Hippocampal formation (tissue), 2 donors: ENCODE measurements around the gene TMEM222.

ENCODE experiments used
- DNase-seq, 2 donors: peaks; one replicate each; lab custom pipeline; 2025; lab: John Stamatoyannopoulos, UW

The TMEM222 gene

DNA sequence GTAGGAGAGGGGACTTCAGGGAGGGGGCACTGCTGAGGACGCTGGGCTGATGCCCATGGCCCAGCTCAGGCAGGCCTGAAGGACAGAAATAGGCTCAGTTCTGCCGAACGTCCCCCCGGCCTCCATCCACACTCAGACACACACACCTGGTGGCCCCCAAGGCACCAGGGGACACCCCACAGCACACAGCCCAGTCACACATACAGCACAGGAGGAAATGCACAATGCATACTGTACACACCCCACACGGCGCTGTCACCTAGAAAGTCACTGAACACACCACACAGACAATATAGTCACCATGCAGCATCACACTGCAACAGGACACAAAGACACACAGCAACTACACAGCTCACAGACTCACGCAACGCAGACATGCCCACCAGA lies 20.4 kb downstream of the TMEM222 start:
- no peak for DNase-seq

DNA sequence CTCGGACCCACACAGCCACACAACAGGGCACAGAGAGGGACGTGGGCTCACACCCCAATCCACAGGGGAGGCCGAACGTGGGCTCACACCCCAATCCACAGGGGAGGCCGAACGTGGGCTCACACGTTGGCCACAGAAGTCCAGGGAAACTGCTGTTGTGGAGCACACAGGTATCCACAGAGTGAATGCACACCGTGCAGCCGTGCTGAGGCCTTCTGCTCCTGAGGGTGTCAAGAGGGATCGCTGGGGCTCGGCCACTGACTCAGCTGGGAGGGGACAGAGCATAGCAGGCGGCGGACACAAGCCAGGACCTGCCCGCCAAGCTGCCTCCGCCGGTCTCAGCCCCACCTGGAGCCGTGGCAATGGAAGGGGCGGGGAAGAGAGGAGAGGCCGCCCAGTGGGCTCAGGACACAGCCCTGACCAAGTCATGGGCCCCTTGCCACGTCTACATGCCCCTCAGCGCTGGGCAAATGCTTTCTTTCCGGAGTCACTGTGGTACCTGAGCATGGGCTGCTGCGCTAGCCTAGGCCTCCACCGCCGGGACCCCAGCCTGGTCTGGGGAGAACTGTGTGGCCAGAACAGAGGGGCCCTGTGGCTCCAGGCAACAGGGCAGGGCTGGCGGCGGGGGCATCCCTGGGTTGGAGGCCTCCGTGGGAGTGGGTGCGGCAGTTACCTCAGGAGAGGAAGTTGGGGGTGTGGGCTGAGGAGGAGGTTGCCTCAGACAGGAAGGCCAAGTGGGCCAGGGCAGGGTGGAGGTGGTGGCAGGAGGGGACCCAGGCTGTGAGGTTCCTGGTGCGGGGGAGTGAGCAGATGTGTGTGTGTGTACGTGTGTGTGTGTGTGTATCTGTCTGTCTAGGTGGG lies 21.0 kb downstream of the TMEM222 start:
- DNase-seq, result no peak

DNA sequence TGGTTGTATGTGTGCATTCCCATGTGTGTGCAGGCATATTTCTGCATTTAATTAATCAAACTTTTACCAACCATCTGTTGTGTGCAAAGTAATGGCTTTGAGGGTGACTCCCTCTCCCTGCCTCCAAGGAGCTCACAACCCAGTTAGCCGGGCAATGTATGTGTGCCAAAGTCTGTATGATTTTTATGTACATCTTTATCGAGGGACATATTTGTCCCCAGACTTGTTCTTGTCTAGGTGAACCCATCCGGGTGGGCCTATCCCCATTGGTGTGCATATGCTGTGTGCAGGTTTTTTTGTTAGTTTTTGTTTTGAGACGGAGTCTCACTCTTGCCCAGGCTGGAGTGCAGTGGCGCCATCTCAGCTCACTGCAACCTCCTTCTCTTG lies 21.7 kb downstream of the TMEM222 start:
- DNase-seq, result no peak

DNA sequence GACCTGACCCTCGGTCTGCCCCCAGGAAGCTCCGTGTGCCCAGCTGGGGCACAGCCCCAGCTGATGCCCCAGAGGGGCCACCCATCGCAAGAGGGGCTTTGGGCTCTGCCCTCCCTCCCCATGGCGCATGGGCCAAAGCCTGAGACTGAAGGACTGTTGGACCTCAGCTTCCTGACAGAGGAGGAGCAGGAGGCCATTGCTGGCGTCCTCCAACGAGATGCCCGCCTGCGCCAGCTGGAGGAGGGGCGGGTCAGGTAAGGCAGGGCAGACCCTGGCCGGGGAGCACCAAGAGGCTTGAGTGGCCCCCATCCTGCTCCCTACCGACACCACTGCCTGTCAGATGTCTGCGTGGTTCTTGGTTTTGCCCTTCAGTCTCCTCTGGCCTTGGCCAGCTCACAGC lies 23.3 kb downstream of the TMEM222 start:
- no peak for DNase-seq

DNA sequence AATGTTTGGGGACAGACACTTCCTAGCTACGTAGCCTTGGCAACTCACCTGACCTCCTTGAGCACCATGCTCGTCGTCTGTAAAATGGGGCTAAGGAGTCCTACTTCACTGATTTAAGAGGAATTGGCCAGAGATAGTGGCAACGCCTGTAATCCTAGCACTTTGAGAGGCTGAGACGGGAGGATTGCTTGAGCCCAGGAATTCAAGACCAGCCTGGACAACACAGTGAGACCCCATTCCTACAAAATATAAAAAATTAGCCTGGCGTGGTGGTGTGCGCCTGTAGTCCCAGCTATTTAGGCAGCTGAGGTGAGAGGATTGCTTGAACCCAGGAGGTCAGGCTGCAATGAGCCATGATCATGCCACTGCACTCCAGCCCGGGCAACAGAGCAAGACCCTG lies 24.4 kb downstream of the TMEM222 start:
- no peak for DNase-seq

DNA sequence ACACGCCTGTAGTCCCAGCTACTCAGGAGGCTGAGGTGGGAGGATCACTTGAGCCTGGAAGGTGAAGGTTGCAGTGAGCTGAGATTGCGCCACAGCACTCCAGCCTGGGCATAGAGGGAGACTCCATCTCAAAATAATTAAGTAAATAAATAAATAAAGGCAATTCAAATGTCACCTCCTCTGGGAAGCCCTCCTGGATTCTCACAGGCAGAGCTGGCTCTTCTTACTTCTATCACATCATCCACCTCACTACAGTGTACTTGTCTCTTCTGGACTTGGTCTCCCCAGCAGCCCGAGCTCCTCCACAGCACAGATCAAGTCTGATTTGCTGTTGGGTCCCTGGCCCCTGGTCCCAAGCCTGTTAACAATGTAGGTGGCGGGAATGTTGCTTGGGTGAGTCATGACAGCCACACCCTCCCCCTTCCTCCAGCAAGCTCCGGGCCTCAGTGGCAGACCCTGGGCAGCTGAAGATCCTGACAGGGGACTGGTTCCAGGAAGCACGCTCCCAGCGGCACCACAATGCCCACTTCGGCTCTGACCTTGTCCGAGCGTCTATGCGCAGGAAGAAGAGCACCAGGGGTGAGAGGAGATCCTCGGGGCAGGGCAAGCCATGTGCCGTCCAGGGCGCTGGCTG lies 25.1 kb downstream of the TMEM222 start:
- DNase-seq, result no peak

DNA sequence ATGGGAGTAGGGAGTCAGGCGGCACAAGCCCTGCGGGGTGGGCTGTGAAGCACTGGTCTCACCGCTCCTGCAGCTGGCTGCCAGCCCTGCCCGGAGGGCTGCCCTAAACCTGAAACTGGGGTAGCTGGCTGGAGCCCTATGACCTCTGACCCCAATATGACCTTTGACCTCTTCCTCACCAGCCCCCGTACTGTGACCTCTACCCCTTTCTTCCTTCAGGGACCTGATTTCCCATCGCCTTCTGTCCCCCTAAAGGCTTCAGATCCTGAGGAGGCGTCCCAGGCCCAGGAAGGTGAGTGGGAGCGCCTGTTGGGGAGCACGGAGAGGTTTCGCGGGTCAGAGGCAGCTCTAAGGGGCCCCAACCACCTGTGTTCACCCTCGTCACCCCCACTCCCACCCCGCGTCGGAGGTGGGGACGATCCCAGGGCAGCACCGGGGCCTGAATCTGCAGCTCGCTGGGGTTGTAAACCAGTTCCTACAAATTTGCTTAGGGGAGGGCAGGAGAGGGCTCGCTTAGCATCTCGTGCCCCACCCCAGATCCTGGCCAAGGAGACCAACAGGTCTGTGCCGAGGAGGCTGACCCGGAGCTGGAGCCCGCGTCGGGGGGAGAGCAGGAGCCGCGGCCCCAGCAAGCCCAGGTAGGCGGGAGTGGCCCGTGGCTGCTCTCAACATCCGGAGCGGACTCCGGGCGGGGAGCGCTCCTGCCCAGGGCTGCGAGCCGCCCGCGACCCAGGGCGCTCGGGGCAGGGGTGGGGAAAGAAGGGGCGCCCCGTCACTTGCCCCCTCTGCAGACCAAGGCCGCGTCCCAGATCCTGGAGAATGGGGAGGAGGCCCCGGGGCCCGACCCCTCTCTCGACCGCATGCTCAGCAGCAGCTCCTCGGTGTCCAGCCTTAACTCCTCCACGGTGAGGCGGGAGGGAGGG lies 27.2 kb downstream of the TMEM222 start:
- no peak for DNase-seq

GRCh38 chr1:27349784-27350662 lies 28.1 kb downstream of the TMEM222 start:
- no peak for DNase-seq

DNA sequence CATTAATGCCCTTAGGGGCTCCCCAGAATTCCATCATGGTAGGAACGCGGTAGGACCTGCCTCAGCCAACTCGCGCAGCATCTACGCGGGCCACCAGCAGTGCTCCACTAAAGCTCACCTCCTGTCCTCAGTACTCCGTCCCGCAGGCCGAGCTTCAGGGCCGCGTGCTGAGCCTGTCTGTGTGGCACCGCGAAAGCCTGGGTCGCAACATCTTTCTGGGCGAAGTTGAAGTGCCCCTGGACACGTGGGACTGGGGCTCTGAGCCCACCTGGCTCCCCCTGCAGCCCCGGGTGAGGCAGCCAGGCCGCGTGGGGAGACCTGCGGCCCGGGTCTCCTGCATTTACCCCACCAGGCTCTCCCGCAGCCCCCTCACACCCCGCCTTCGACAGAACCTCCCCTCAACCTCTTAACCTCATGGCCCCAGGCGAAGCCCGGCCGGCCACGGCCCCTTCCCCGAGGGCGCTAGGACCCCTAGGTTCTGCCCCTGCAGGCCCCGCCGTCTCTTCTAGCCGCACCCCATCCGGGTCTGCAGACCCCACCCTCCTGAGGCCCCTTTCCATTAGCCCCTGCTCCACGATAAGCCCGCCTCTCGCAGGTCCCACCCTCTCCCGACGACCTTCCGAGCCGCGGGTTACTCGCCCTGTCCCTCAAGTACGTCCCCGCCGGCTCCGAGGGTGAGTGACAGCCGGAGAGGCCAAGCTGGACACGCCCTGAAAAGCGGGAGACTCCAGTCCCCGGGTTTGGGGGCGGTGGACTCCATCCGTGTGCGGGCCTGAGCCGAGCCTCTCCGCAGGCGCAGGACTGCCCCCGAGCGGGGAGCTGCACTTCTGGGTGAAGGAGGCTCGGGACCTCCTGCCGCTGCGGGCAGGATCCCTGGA lies 28.9 kb downstream of the TMEM222 start:
- no peak for DNase-seq

GRCh38 chr1:27351541-27352107 lies 29.7 kb downstream of the TMEM222 start:
- DNase-seq, result no peak

DNA sequence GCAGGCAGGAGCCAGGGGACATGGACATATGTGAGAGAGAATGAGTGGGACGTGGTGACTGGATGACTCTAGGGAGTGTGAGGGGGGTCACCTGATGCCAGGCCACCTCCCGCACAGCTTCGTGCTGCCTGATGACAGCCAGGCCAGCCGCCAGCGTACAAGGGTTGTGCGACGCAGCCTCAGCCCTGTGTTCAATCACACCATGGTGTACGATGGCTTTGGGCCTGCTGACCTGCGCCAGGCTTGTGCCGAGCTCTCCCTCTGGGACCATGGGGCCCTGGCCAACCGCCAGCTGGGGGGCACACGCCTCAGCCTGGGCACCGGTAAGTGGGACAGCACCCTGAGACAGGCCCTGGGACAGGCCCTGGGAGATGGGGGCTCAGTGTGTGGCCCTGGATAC lies 31.2 kb downstream of the TMEM222 start:
- no peak for DNase-seq

DNA sequence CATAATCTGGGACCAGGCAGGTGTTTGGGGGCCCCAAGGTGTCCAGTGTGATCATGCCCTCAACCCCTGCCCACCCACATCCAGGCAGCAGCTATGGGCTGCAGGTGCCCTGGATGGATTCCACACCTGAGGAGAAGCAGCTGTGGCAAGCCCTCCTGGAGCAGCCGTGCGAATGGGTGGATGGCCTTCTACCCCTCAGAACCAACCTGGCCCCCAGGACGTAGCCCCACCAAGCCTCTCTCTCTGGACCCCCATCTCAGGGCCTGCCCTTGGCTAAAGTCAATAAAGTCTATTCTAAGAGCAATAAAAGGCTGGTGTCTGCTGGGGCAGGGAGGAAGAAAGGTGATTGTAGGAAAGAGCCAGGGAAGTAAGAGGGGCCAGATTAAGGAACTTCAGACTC lies 31.7 kb downstream of the TMEM222 start:
- no peak for DNase-seq

DNA sequence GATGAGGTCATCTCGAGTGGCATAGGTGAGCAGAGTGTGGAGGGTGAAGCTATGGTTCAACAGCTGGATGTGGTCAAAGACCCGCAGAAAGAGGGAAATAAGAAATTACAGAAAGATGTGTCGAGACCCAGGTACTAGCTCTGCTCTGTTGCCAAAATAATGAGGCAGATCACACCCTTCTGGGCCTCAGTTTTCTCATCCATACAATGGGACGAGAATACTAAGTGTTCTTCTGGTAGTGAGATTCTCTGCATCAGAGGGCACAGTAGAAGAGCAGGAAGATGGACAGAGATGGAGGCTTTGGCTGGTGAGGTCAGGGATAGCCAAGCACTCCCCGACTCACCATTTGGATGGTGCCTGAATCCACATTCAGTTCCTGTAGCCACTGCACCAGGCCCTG lies 33.7 kb downstream of the TMEM222 start:
- DNase-seq, result no peak

DNA sequence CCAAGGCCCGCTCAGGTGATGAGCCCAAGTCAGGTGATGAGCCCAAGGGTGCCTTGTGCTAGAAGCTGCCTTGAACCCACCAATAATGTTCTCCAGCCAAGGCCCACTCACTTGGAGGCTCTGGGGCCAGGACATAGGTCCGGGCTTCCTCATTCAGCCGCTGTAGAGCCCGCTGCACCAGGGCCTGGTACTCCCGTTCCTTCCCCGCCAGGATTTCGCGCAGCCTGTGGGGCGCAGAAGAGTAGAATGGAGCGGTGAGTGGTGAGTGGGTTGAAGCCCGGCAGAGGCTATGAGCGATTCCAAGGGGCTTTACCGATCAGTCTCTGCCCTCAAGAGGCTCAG lies 34.3 kb downstream of the TMEM222 start:
- no peak for DNase-seq

DNA sequence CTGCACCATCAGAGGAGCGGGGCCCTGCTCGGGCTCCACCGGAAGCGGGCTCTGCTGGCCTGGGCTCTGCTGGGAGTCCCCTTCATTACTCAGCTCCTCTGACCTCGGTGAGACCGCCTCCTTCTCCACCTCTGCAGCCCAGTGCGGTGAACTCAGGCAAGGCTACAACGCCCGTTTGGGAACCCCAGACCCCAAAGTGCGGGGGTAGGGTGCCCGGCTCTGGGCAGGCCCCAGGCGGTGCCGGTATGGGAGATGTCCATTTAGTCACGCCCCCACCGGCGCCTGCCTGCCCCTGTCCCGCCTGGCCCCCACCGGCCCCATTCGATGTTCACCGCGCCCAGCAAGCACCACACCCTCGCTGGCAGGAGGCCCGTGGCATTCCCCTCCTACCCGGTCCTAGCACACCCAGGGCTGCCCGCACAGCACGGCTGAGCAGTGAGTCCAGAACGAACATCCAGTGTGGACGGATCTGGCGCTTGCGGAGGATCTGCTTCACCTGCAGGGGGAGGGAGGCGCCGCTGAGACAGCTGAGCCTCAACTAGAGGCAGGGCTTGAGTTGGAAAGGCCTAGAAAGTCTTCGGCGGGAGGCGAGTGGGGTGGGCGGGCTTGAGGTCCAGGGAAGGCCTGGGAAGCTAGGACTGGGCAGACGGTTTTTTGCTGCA lies 34.8 kb downstream of the TMEM222 start:
- DNase-seq, result no peak

DNA sequence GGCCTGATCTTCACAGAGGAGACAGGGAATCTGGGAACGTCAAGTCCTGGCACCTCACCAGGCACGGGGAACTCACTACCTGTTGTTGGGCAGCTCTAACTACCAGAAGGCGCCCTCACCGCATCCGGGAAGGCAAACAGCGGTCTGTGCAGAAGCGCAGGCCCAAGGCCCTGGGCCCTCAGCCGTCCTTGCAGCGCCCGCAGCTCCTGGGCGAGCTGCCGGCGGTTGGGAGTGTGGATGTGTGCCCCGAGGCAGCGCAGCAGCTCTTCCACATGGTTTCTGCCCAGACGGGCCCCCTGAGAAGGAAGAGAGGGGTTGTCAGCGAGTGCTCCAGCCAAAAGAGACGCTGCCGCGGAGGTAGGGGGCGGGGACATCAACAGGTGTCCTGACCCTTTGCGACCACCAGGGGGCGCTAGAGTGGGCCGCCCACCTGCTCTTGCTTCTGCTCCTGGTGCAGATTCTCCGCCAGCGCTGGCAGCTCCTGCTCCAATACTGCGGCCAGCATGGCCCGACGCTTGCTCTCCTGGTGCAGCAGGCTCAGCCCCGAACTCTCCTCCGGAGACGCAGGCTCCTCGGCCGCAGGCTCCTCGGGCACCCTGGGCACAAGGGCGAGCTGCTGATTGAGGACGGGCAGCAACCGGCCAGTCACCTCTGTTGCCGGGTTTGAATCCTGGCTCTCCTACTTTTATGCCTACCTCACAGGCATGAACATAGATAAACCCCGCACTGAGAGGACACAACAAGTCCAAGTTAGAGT lies 35.5 kb downstream of the TMEM222 start:
- peak in 1 of 2 donors; percentile 31 for DNase-seq

DNA sequence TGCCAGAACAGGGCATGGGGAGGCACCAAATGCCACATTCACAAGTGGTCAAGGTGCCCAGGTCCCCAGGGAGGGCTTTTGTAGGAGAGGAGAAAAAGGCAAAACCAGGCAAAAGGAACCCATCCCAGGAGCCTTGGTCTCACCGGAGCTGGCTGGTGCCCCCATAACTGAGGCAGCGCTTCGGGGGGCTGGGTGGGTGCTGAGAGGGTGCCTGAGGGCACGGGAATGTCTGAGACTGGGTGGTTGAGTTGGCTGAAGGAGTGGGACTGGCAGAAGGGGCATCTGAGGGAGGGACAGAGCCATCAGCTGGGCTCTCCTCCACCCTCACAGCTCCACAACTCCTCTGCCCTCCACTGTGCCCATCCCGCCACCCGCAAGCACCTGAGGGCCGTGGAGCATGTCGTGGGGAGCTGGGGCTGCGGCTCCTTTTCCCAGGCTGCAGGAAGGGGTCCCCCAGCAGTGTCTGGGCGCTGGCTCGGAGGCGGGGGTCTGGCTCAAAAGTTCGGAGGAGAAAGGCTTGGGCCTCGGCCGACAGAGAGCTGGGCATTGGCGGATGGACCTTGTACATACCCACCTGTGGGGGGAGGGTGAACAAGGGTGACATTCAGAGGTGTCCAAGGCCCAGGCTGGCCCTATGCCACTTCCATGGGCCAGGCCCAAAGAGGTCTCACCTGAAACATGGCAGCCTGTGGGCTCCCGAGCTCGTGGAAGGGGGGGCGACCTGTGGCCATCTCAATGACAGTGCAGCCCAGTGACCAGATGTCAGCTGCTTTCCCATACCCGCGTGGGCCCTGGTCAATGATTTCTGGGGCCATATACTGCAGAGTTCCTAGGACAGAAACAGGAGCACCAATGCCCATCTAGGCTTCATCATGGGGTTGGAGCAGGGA lies 36.3 kb downstream of the TMEM222 start:
- no peak for DNase-seq

DNA sequence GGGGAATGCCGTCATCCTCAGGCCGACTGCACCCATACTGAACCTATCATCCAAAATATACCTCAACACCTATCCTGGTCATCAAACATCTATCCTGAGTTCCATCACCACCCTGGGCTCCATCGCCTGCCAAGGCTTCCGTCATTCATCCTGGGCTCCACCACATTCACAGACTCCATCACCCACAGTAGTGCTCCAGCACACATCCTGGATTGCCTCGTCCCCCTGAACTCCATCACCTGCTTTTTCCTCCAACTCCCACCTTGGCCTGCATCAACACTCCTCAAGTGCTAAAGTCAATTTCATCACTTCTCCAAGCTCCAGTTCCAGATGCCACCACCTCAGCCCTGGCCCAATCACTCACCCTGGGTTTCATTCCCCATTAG lies 37.0 kb downstream of the TMEM222 start:
- DNase-seq, result no peak
